ENCODE measurements around the gene SAT2. TPM values are rescaled to one million over a fixed set of nuclear protein-coding genes. Genes with fewer than 3 reads are reported as not detected.
"Not testable (repeated sequence)": the region's sequence is repeated elsewhere in the genome, so short reads cannot be mapped to it uniquely, and the experiment has no call there.

SAT2 gene
- total and polyA plus RNA-seq, 5 donors = 85.1 to 141 (median 100) TPM

DNA sequence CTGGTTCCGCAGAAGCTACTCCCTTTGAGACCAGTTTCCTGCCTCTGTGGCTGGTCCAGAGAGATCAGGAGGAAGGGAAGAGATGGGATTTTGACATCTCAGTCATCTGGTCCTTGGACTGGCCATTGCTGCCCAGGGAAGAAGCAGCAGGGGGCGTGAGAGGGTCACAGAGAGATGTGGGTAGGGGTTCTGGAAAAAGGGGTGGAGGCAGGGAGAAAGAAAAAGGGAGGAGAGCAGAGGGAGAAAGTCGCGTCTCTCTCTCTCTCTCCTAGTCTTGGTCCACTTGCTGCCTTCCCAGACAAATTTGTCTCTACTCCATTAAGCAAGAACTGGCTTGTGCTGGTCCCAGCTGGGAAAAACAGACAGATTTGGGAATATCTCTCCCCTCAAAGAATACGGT, 6.8 kb upstream of the SAT2 start:
- ATAC-seq = peak; percentile 28 to 40

DNA sequence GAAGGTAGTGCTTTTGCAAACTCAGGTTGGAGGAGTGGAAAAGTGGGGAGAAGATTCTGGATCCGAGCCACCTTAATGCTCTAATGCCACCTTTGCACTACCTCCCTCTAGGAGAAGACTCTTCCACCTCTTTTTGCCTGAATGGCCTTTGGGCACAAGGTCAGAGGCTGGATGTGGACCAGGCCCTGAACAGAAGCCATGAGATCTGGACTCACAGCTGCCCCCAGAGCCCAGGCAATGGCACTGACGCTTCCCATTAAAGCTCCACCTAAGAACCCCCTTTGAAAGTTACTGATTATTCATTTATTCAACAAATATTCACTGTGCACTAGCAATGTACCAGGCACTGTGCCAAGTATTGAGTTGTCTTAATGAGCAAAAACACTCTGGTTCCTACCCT, 5.5 kb upstream of the SAT2 start:
- ATAC-seq (no peak), DNase-seq (no peak)
- Histone ChIP-seq H3K4me1 (ENCODE audit: control insufficient read depth, insufficient read depth, low read length) (peaks cover 2% of the 10 kb centered on the region), H3K9me3 (ENCODE audit: control insufficient read depth, low read length) (no peaks in the 10 kb centered on the region), H3K27ac (ENCODE audit: low read length) (no peak overlapping the region), H3K4me3 (ENCODE audit: low read length) (no peak overlapping the region), H3K27me3 (ENCODE audit: control insufficient read depth, insufficient read depth) (no peaks in the 10 kb centered on the region)
- WGBS = 88% methylated on average over 2 of the region's 2 CpGs
- intact Hi-C loops (cut with DNase I) = loop anchor here (5.0 to 10.0 kb wide), 2 partner anchors 52 to 54 kb away; partner anchors contain the start of genes TP53 (in 4 of the 4) and WRAP53 (in 4 of the 4)

More for the DNA sequence above, 6.8 kb upstream of the SAT2 start:
- H3K27me3 ChIP-seq (ENCODE audit: control insufficient read depth, insufficient read depth) = no peaks in the 10 kb centered on the region
- H3K4me3 ChIP-seq (ENCODE audit: low read length) = no peak overlapping the region
- H3K4me1 ChIP-seq (ENCODE audit: control insufficient read depth, insufficient read depth, low read length) = peaks cover 2% of the 10 kb centered on the region
- intact Hi-C loops (cut with DNase I) = loop anchor here (5.0 to 10.0 kb wide), 2 partner anchors 50 to 53 kb away; partner anchors contain the start of genes TP53 (in 4 of the 4) and WRAP53 (in 4 of the 4)
- H3K9me3 ChIP-seq (ENCODE audit: control insufficient read depth, low read length) = no peaks in the 10 kb centered on the region
- WGBS = 17% methylated on average over 5 of the region's 5 CpGs
- H3K27ac ChIP-seq (ENCODE audit: low read length) = no peak overlapping the region
- DNase-seq = peak in 2 of 3 donors; percentile 76 to 84

DNA sequence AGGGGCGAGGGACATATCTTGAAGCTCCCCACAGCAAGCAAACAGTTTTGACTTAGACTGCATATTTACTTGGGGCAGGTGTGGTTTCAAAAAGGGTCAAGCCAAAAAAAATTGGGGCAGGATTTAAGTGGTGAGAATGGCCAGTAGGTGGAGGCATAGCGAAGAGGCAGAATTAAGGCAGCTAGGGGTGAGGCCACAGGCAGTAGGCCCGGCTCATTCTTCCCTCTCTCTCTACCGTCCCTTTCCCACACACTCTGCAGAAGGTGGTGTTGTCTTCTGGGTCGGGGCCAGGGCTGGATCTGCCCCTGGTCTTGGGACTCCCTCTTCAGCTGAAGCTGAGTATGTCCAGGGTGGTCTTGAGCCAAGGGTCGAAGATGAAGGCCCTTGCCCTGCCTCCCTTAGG, 4.9 kb upstream of the SAT2 start:
- intact Hi-C loops (cut with DNase I) = loop anchor here (5.0 to 10.0 kb wide), 2 partner anchors 52 to 55 kb away; partner anchors contain the start of genes TP53 (in 4 of the 4) and WRAP53 (in 4 of the 4)
- WGBS = 53% methylated on average over 6 of the region's 6 CpGs

DNA sequence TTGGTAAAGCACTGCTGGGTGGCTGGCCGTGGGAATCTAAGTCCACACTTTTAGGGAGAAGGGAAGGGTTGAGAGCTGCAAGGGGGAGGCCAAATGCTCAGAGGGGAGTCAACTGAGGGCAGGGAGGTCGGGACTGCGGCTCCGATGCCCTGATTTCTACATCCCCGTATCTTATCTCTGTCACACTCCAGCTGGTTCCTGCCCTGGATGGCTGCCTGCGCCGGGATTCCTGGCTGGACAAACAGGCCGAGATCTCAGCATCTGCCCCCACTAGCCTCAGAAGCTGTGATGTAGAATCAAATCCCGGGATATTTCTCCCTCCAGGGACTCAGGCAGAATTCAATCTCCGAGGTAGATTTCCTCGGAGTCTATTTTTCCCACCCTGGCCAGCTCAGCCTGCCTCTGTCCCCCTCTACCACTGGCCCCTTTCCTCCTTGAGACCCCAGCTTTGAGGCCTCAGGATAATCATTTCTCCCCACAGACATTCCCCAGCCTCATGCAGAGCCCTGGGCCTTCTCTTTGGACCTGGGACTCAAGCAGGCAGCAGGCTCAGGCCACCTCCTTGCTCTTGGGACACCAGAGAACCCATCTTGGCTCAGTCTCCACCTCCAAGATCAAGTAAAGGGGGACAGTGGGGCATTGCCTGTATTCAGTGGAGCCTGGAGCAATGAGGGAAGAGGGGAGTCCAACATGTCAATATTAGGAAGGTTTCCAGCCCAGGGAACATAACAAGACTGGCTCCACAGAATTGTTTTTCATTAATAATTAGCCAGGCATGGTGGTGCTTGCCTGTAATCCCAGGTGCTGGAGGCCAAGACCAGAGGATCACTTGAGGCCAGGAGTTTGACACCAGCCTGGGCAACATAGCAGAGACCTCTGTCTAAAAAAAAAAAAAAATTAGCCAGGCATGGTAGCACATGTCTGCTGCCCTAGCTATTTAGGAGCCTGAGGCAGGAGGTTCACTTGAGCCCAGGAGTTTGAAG, 4.1 kb upstream of the SAT2 start:
- Histone ChIP-seq H3K4me3 (ENCODE audit: low read length) (no peak overlapping the region), H3K27ac (ENCODE audit: low read length) (no peak overlapping the region), H3K27me3 (ENCODE audit: control insufficient read depth, insufficient read depth) (no peaks in the 10 kb centered on the region), H3K4me1 (ENCODE audit: control insufficient read depth, insufficient read depth, low read length) (peaks cover 5% of the 10 kb centered on the region), H3K9me3 (ENCODE audit: control insufficient read depth, low read length) (no peaks in the 10 kb centered on the region)
- DNase-seq (peak in 2 of 3 donors; percentile 73 to 74), ATAC-seq (no peak)
- intact Hi-C loops (cut with DNase I) = loop anchor here (5.0 to 10.0 kb wide), 2 partner anchors 53 to 56 kb away; partner anchors contain the start of genes TP53 (in 4 of the 4) and WRAP53 (in 4 of the 4)
- WGBS = 23% methylated on average over 11 of the region's 11 CpGs

More for the DNA sequence above, 4.9 kb upstream of the SAT2 start:
- Histone ChIP-seq H3K4me1 (ENCODE audit: control insufficient read depth, insufficient read depth, low read length) (peaks cover 2% of the 10 kb centered on the region), H3K9me3 (ENCODE audit: control insufficient read depth, low read length) (no peaks in the 10 kb centered on the region), H3K4me3 (ENCODE audit: low read length) (no peak overlapping the region), H3K27me3 (ENCODE audit: control insufficient read depth, insufficient read depth) (no peaks in the 10 kb centered on the region), H3K27ac (ENCODE audit: low read length) (no peak overlapping the region)
- DNase-seq (peak in 1 of 3 donors; percentile 60), ATAC-seq (no peak)

DNA sequence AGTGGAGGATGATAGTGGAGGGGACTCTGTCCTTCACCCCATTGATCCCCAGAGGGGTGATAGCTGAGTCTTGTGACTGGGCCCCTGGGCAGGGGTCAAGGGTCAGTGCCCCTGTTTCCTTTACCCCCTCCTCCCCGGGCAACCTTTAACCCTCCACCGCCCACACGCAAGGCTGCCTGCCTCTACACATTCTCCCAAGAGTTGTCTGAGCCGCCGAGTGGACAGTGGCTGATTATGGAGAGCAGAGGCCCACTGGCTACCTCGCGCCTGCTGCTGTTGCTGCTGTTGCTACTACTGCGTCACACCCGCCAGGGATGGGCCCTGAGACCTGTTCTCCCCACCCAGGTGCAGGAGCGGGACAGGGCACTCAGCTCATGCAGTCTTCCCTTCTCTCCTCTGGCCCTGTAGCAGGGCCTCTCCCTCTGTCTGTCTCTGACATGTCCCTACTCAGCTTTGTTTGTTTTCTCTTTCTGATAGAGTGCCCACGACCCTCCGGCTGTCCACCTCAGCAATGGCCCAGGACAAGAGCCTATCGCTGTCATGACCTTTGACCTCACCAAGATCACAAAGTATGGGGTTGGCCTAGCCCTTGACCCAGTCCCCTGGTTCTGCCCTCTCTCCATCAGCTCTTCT, 2.4 kb upstream of the SAT2 start, which contains the start of gene SHBG:
TSS of gene SHBG (plus strand) at position 197 of the 633 bp plus-strand sequence. CDS start at position 235, 38 bp downstream.
- intact Hi-C loops (cut with DNase I) = loop anchor here (5.0 to 10.0 kb wide), 2 partner anchors 55 to 57 kb away; partner anchors contain the start of genes TP53 (in 4 of the 4) and WRAP53 (in 4 of the 4)

DNA sequence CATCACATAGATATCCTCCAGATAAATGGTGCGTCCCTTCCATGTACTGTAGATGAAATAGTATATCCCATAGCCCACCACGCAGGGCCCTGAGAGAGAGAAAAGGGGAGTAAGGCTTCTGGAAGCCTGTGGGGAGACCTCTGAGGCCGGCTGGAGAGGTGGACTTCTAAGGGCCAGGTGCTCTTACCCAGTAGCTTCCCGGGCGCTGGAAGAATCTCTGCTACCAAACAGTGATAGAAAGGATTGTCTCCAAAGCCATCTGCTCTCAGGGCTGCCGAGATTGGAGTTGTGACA, 718 bp downstream of the SAT2 start:
- intact Hi-C loops (cut with DNase I) = no loop called here
- peaks cover 7% of the 10 kb centered on the region for H3K4me1 ChIP-seq (ENCODE audit: control insufficient read depth, insufficient read depth, low read length)
- WGBS = 17% methylated on average over 6 of the region's 6 CpGs
- peak overlapping the region; percentile 95 for H3K27ac ChIP-seq (ENCODE audit: low read length)
- ATAC-seq = no peak
- no peaks in the 10 kb centered on the region for H3K9me3 ChIP-seq (ENCODE audit: control insufficient read depth, low read length)
- H3K27me3 ChIP-seq (ENCODE audit: control insufficient read depth, insufficient read depth) = no peaks in the 10 kb centered on the region
- peak overlapping the region; percentile 96 for H3K4me3 ChIP-seq (ENCODE audit: low read length)
- no peak for DNase-seq

More for the DNA sequence above, 2.4 kb upstream of the SAT2 start, which contains the start of gene SHBG:
- Histone ChIP-seq H3K4me3 (ENCODE audit: low read length) (no peak within 1 kb of the TSS), H3K27me3 (ENCODE audit: control insufficient read depth, insufficient read depth) (no peaks in the 10 kb centered on the region), H3K27ac (ENCODE audit: low read length) (no peak within 1 kb of the TSS), H3K9me3 (ENCODE audit: control insufficient read depth, low read length) (no peaks in the 10 kb centered on the region), H3K4me1 (ENCODE audit: control insufficient read depth, insufficient read depth, low read length) (peaks cover 7% of the 10 kb centered on the region)
- ATAC-seq (no peak), DNase-seq (no peak)
- 72% methylated on average over 13 of the region's 13 CpGs for WGBS

DNA sequence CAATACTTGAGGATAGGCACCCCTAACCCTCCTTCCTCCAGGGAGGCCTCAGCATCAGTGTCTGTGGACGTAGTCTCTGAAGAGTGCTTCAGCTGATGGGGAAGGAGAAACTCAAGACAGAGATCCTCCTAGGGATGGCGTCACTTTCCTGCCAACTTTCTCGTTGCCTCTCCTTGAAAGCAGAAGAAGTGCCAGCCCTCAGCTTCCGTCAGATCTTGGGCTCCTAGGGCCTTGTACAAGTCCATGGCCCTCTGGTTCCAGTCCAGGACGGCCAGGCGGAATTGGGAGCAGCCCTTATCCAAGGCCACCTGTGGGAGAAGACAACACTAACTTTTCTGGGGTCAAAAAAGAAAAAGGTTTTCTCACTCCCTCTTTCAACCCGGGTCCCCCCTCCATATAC, 1.3 kb downstream of the SAT2 start:
- ATAC-seq (no peak), DNase-seq (no peak)
- H3K27ac ChIP-seq (ENCODE audit: low read length) = peak overlapping the region; percentile 95
- no peak overlapping the region for H3K4me3 ChIP-seq (ENCODE audit: low read length)
- no peaks in the 10 kb centered on the region for H3K27me3 ChIP-seq (ENCODE audit: control insufficient read depth, insufficient read depth)
- H3K9me3 ChIP-seq (ENCODE audit: control insufficient read depth, low read length) = no peaks in the 10 kb centered on the region
- H3K4me1 ChIP-seq (ENCODE audit: control insufficient read depth, insufficient read depth, low read length) = peaks cover 6% of the 10 kb centered on the region
- 86% methylated on average over 7 of the region's 7 CpGs for WGBS
- intact Hi-C loops (cut with DNase I) = no loop called here

DNA sequence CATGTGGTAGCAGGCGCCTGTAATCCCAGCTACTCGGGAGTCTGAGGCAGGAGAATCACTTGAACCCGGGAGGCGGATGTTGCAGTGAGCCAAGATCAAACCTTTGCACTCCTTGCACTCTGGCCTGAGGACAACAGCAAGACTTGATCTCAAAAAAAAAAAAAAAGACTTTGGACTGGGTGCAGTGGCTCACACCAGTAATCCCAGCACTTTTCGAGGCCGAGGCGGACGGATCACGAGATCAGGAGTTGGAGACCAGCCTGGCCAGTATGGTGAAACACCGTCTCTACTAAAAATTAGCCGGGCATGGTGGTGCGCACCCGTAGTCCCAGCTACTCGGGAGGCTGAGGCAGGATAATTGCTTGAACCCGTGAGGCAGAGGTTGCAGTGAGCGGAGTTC, 1.9 kb downstream of the SAT2 start:
- WGBS = 98% methylated on average over 16 of the region's 16 CpGs
- H3K4me3 ChIP-seq (ENCODE audit: low read length); H3K27me3 ChIP-seq (ENCODE audit: control insufficient read depth, insufficient read depth); H3K4me1 ChIP-seq (ENCODE audit: control insufficient read depth, insufficient read depth, low read length); H3K9me3 ChIP-seq (ENCODE audit: control insufficient read depth, low read length); intact Hi-C loops (cut with DNase I); ATAC-seq; DNase-seq; H3K27ac ChIP-seq (ENCODE audit: low read length): not testable (repeated sequence)

DNA sequence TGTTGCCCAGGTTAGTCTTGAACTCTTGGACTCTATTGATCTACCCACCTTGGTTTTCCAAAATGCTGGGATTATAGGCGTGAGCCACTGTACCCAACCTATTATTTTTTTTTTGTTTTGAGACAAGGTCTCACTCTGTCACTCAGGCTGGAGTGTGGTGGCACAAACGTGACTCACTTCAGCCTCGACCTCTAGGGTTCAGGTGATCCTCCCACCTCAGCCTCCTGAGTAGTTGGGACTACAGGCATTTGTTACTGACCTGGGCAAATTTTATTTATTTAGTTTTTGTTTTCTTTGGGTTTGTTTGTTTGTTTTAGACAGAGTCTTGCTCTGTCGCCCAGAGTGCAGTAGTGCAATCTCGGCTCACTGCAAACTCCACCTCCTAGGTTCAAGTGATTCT, 4.0 kb downstream of the SAT2 start:
- Histone ChIP-seq H3K27ac (ENCODE audit: low read length) (no peak overlapping the region), H3K27me3 (ENCODE audit: control insufficient read depth, insufficient read depth) (no peaks in the 10 kb centered on the region), H3K9me3 (ENCODE audit: control insufficient read depth, low read length) (no peaks in the 10 kb centered on the region), H3K4me1 (ENCODE audit: control insufficient read depth, insufficient read depth, low read length) (peaks cover 5% of the 10 kb centered on the region), H3K4me3 (ENCODE audit: low read length) (no peak overlapping the region)
- 87% methylated on average over 5 of the region's 5 CpGs for WGBS
- ATAC-seq (no peak), DNase-seq (no peak)
- intact Hi-C loops (cut with DNase I) = no loop called here

DNA sequence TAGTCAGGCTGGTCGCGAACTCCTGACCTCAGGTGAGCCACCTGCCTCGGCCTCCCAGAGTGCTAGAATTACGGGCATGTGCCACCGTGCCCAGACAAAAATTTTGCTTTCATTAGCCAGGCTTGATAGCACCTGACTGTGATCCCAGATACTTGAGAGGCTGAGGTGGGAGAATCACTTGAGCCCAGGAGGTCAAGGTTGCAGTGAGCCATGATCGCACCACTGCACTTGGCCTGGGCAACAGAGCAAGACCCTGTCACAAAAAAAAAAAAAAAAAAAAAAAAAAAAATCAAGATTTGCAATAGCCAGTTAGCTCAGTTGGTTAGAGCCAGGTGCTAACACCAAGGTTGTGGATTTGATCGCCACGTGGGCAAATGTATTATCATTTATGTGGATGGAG, 6.8 kb downstream of the SAT2 start:
- Histone ChIP-seq H3K4me3 (ENCODE audit: low read length) (no peak overlapping the region), H3K4me1 (ENCODE audit: control insufficient read depth, insufficient read depth, low read length) (no peaks in the 10 kb centered on the region)
- 95% methylated on average over 8 of the region's 8 CpGs for WGBS

DNA sequence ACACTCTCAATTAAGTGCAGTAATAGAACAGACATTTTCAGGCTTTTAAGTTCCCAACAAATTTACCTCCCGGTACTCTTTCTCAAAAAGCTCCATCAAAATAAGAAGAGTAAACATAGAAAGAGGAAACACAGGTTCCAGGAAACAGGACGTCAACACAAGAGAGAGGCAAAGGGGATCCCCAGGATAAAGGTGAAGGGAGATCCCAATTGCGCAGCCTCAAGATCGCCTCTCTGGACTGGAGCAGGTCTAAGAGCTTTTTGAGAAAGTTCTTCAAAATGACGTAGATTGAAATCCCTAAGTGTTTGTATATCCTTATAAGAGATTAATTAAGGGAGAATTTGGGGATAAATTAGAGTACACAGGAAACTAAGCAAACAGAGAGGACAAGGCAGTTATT, 9.0 kb downstream of the SAT2 start:
- intact Hi-C loops (cut with DNase I) = no loop called here
- no peak overlapping the region for H3K4me3 ChIP-seq (ENCODE audit: low read length)
- WGBS = 75% methylated on average over 5 of the region's 5 CpGs

More for the DNA sequence above, 6.8 kb downstream of the SAT2 start:
- no peaks in the 10 kb centered on the region for H3K27me3 ChIP-seq (ENCODE audit: control insufficient read depth, insufficient read depth)
- no peak for ATAC-seq
- H3K27ac ChIP-seq (ENCODE audit: low read length) = no peak overlapping the region
- H3K9me3 ChIP-seq (ENCODE audit: control insufficient read depth, low read length) = no peaks in the 10 kb centered on the region
- DNase-seq = no peak
- intact Hi-C loops (cut with DNase I) = no loop called here

More for the DNA sequence above, 9.0 kb downstream of the SAT2 start:
- Histone ChIP-seq H3K4me1 (ENCODE audit: control insufficient read depth, insufficient read depth, low read length) (no peaks in the 10 kb centered on the region), H3K9me3 (ENCODE audit: control insufficient read depth, low read length) (no peaks in the 10 kb centered on the region), H3K27ac (ENCODE audit: low read length) (no peak overlapping the region), H3K27me3 (ENCODE audit: control insufficient read depth, insufficient read depth) (no peaks in the 10 kb centered on the region)
- ATAC-seq (no peak), DNase-seq (no peak)
